Measurements from ENCODE around the gene WDFY3. TPM values are rescaled to one million over a fixed set of nuclear protein-coding genes. Genes with fewer than 3 reads are reported as not detected.
A peak's percentile ranks its signal among the peaks of the same experiment; 100 is the strongest.

Gene WDFY3
- total RNA-seq, 6 experiments from 2014 or later: 39.1 to 52.6 (median 48.3) TPM

- H3K4me3 Mint-ChIP-seq: no peak overlapping the region
- peaks cover 51% of the 10 kb centered on the region for H3K4me1 Mint-ChIP-seq (ENCODE audit: low read depth)
- peak overlapping the region; percentile 20; the same call in 1 of the 2 replicates for H3K27ac Mint-ChIP-seq
- H3K9me3 Mint-ChIP-seq: no peaks in the 10 kb centered on the region
- H3K36me3 Mint-ChIP-seq (ENCODE audit: low read depth): peaks cover 5% of the 10 kb centered on the region; the same call in 1 of the 2 replicates
- DNase-seq: no peak
- no peaks in the 10 kb centered on the region for H3K27me3 Mint-ChIP-seq (ENCODE audit: insufficient read depth)
- no peak for TF ChIP-seq CTCF (IDR thresholded peaks at IDR 0.05)
Observed at GRCh38 chr4:84958434-84958833, 8.1 kb downstream of the WDFY3 start.

GRCh38 chr4:84957514-84958420, 8.7 kb downstream of the WDFY3 start:
- no peak overlapping the region for H3K4me3 Mint-ChIP-seq
- no peaks in the 10 kb centered on the region for H3K27me3 Mint-ChIP-seq (ENCODE audit: insufficient read depth)
- DNase-seq: peak; percentile 13
- H3K36me3 Mint-ChIP-seq (ENCODE audit: low read depth): peaks cover 5% of the 10 kb centered on the region; the same call in 1 of the 2 replicates
- H3K9me3 Mint-ChIP-seq: no peaks in the 10 kb centered on the region
- TF ChIP-seq CTCF (IDR thresholded peaks at IDR 0.05): no peak
- H3K4me1 Mint-ChIP-seq (ENCODE audit: low read depth): peaks cover 57% of the 10 kb centered on the region
- peak overlapping the region; percentile 20; the same call in 1 of the 2 replicates for H3K27ac Mint-ChIP-seq

GRCh38 chr4:84956014-84956413, 10.5 kb downstream of the WDFY3 start:
- TF ChIP-seq CTCF (IDR thresholded peaks at IDR 0.05): no peak
- Mint-ChIP-seq H3K4me3 (no peak overlapping the region), H3K27me3 (ENCODE audit: insufficient read depth) (no peaks in the 10 kb centered on the region), H3K27ac (no peak overlapping the region), H3K4me1 (ENCODE audit: low read depth) (peaks cover 67% of the 10 kb centered on the region), H3K36me3 (ENCODE audit: low read depth) (no peaks in the 10 kb centered on the region), H3K9me3 (no peaks in the 10 kb centered on the region)
- no peak for DNase-seq

GRCh38 chr4:84954982-84955567, 11.4 kb downstream of the WDFY3 start:
- H3K4me3 Mint-ChIP-seq: no peak overlapping the region
- peaks cover 62% of the 10 kb centered on the region for H3K4me1 Mint-ChIP-seq (ENCODE audit: low read depth)
- no peaks in the 10 kb centered on the region for H3K9me3 Mint-ChIP-seq
- TF ChIP-seq CTCF (IDR thresholded peaks at IDR 0.05): no peak
- H3K27me3 Mint-ChIP-seq (ENCODE audit: insufficient read depth): no peaks in the 10 kb centered on the region
- no peak overlapping the region for H3K27ac Mint-ChIP-seq
- DNase-seq: no peak
- H3K36me3 Mint-ChIP-seq (ENCODE audit: low read depth): no peaks in the 10 kb centered on the region

- Mint-ChIP-seq H3K27ac (peak overlapping the region; percentile 76), H3K27me3 (ENCODE audit: insufficient read depth) (no peaks in the 10 kb centered on the region), H3K9me3 (no peaks in the 10 kb centered on the region), H3K4me1 (ENCODE audit: low read depth) (peaks cover 52% of the 10 kb centered on the region), H3K36me3 (ENCODE audit: low read depth) (no peaks in the 10 kb centered on the region), H3K4me3 (no peak overlapping the region; the same call in 1 of the 2 replicates)
- DNase-seq: no peak
- no peak for TF ChIP-seq CTCF (IDR thresholded peaks at IDR 0.05)
Observed at GRCh38 chr4:84952776-84953175, 13.7 kb downstream of the WDFY3 start.
